Cardiac muscle cell (in vitro differentiated cells and primary cell): ENCODE measurements around the gene DEDD2. TPM values are rescaled to one million over a fixed set of nuclear protein-coding genes. Genes with fewer than 3 reads are reported as not detected.

Experiments used
- DNase-seq, 2 donors: peaks; one replicate each; pipeline versions ENCODE4 v3.0.0 to v3.0.0-alpha.2; 2010 to 2017; ENCODE audit warnings: low read depth in 1 of 2, low spot score in 1 of 2
- H3K27ac ChIP-seq: fragments of 200-600 bp; sonication (generic); 2 replicates; pipeline ENCODE4 v1.5.1; 2016
- H3K27me3 ChIP-seq: fragments of 200-600 bp; sonication (generic); 2 replicates; pipeline ENCODE4 v1.6.0; 2016; ENCODE audit warnings: control low read depth
- H3K36me3 ChIP-seq: fragments of 200-600 bp; sonication (generic); 2 replicates; pipeline ENCODE4 v1.5.1; 2016; ENCODE audit warnings: control low read depth
- H3K4me1 ChIP-seq: fragments of 200-600 bp; sonication (generic); 2 replicates; pipeline ENCODE4 v1.8.1; 2017; ENCODE audit warnings: low read depth, mild to moderate bottlenecking, mixed run types
- H3K4me3 ChIP-seq: fragments of 200-600 bp; sonication (generic); 2 replicates; pipeline ENCODE4 v1.5.1; 2016; ENCODE audit warnings: mild to moderate bottlenecking
- H3K9me3 ChIP-seq: fragments of 200-600 bp; sonication (generic); 2 replicates; pipeline ENCODE4 v1.5.1; 2017; ENCODE audit warnings: low read depth, mild to moderate bottlenecking, control low read depth
- CTCF ChIP-seq: IDR thresholded peaks from 2 replicates; pipeline ENCODE4 v1.5.1; 2012; ENCODE audit warnings: low read depth, mild to moderate bottlenecking, low read length
- polyA plus RNA-seq: library from polyadenylated mRNA; unstranded; fragments of >200 nt; fragmentation: Nextera tagmentation; extraction: Ambion mirVana; gene quantifications from 2 replicates; pipeline ENCODE4 v1.2.1, GENCODE V29; 2016
- total RNA-seq: library from RNA; depleted of rRNA; stranded (reverse); fragments of >200 nt; gene quantifications from 2 replicates; pipeline ENCODE4 v1.2.3, GENCODE V29; 2016

The DEDD2 gene
- total and polyA plus RNA-seq, 2 experiments from 2014 or later, result 46.0 to 69.7 TPM

- Histone ChIP-seq H3K27ac (no peak overlapping the region), H3K9me3 (no peaks in the 10 kb centered on the region), H3K4me1 (no peaks in the 10 kb centered on the region), H3K27me3 (no peaks in the 10 kb centered on the region), H3K36me3 (peaks cover 29% of the 10 kb centered on the region), H3K4me3 (no peak overlapping the region)
- no peak for TF ChIP-seq CTCF
- no peak for DNase-seq
Measured at GRCh38 chr19:42200116-42200715, 17.3 kb downstream of the DEDD2 start.

GRCh38 chr19:42199440-42200115 lies 17.9 kb downstream of the DEDD2 start:
- H3K27me3 ChIP-seq, result no peaks in the 10 kb centered on the region
- no peaks in the 10 kb centered on the region for H3K9me3 ChIP-seq
- peaks cover 26% of the 10 kb centered on the region for H3K36me3 ChIP-seq
- H3K4me3 ChIP-seq, result no peak overlapping the region
- TF ChIP-seq CTCF, result no peak
- H3K27ac ChIP-seq, result no peak overlapping the region
- H3K4me1 ChIP-seq, result no peaks in the 10 kb centered on the region
- DNase-seq, result no peak

DNA sequence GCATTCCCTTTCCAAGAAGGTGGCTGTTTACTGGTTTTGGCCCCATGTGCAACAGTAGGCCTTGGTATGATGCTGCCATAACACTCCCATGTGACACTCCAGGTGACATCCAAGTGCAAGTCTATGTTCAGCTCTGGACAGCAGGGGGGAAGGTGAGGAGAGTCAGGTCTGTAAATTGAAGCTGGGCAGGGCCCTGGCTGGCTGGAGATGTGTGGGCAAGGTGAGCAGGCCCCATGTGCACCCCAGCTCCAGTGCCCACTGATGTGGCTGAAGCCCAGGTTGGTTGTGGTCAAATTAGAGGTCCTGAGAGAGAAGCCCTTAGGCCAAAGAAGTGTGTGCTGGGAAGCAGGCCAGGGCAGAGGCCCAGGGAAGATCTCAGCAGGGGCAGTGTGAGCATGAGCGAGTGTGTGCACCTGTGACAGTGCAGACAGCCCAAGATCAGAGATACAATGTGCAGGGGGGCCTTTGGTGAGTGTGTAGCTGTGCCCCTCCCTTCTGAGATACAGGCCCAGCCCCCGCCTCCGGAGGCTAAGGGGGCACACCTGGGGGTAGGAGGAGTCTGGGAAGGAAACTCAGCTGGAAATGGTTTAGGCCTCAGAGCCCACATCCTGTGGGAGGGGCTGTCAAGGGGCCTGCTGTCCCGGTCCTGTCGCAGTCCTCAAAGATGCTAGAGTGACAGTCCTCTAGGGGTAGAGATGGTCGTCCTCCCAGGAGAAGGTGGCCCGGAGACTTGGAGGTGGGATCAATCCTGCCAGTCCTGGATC lies 18.6 kb downstream of the DEDD2 start:
- no peaks in the 10 kb centered on the region for H3K9me3 ChIP-seq
- DNase-seq, result no peak
- no peak overlapping the region for H3K4me3 ChIP-seq
- no peaks in the 10 kb centered on the region for H3K27me3 ChIP-seq
- no peaks in the 10 kb centered on the region for H3K4me1 ChIP-seq
- no peak for TF ChIP-seq CTCF
- H3K27ac ChIP-seq, result no peak overlapping the region
- H3K36me3 ChIP-seq, result peaks cover 23% of the 10 kb centered on the region

GRCh38 chr19:42197375-42197817 lies 20.1 kb downstream of the DEDD2 start:
- Histone ChIP-seq H3K9me3 (no peaks in the 10 kb centered on the region), H3K27ac (no peak overlapping the region), H3K4me1 (no peaks in the 10 kb centered on the region), H3K27me3 (no peaks in the 10 kb centered on the region), H3K4me3 (no peak overlapping the region), H3K36me3 (peaks cover 18% of the 10 kb centered on the region)
- TF ChIP-seq CTCF, result no peak
- no peak for DNase-seq

- no peak for TF ChIP-seq CTCF
- no peaks in the 10 kb centered on the region for H3K4me1 ChIP-seq
- no peaks in the 10 kb centered on the region for H3K9me3 ChIP-seq
- peaks cover 7% of the 10 kb centered on the region for H3K27me3 ChIP-seq
- H3K27ac ChIP-seq, result no peak overlapping the region
- DNase-seq, result no peak
- no peak overlapping the region for H3K4me3 ChIP-seq
- H3K36me3 ChIP-seq, result peaks cover 15% of the 10 kb centered on the region
Measured at GRCh38 chr19:42196011-42197001, 21.2 kb downstream of the DEDD2 start.
